Smooth muscle cell of the umbilical artery (primary cell): ENCODE data around the gene LHPP. TPM values are rescaled to one million over a fixed set of nuclear protein-coding genes. Genes with fewer than 3 reads are reported as not detected.

Experiments used
- total RNA-seq: library from RNA; depleted of rRNA; stranded (reverse); fragments of >200 nt; gene quantifications from 2 replicates; pipeline ENCODE4 v1.2.3, GENCODE V29; 2014

The LHPP gene
- total RNA-seq, result 12.4 and 17.5 TPM in 2 replicates

GRCh38 chr10:124461642-124462347 is at the start of gene LHPP:
Gene LHPP, plus strand, starts transcription at chr10:124461823. Its CDS starts 40 bp downstream, at chr10:124461863.

GRCh38 chr10:124418726-124419501 is 42.7 kb upstream of the LHPP start, which contains the start of gene OAT:
Gene OAT, minus strand, starts transcription at chr10:124418923. Its CDS starts 6,752 bp downstream, at chr10:124412171.

DNA sequence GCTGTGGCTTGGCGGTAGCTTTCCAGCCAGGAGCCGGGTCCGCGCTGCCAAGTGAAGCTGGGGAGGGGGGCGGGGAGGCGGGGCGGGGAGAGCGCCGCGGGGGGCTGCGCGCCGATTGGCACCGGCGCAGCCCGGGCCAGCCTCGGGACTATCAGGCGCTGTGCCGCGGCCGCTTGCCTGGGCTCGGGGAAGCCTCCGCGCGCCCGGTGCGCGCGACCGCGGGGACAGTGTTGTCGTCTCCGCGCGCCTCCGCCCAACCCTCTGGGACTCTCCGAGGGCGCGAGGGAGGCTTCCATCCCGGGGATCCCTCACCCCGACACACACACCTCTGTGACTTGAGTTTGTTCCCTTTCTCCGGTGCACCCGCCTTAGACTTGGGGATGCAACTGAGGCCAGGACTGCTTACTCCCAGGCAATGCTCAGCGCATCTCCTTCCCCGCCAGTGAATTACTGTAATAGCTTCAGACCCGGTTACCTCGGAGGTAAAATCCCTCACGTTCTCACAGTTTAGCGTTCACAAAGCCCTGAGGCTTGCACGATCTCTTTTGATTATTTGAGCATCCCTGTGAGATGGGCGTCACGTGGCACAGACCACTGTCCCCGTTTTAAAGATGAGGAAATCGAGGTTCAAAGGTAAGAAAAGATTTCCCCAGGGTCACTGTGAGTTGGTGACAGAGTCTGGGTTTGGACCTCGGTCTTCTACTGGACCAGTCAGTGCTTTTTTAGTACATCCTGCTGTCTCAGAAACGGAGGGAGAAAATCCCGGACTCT is 11.4 kb upstream of the LHPP start, which contains the start of gene NKX1-2:
Gene NKX1-2 (minus strand): TSS at position 24 of the 771 bp plus-strand sequence. CDS start 92 bp downstream, outside the sequence.

Other genes with a start within 250 kb of the LHPP start
- gene OAT, start 42.9 kb upstream of the LHPP start, total RNA-seq, result 204 and 223 TPM in 2 replicates
- gene NKX1-2, start 11.8 kb upstream of the LHPP start, total RNA-seq, result not detected in 2 replicates